Measurements from ENCODE around the gene FBXL7. TPM values are rescaled to one million over a fixed set of nuclear protein-coding genes. Genes with fewer than 3 reads are reported as not detected.

Gene FBXL7
- polyA plus RNA-seq, 3 donors, result not detected

DNA sequence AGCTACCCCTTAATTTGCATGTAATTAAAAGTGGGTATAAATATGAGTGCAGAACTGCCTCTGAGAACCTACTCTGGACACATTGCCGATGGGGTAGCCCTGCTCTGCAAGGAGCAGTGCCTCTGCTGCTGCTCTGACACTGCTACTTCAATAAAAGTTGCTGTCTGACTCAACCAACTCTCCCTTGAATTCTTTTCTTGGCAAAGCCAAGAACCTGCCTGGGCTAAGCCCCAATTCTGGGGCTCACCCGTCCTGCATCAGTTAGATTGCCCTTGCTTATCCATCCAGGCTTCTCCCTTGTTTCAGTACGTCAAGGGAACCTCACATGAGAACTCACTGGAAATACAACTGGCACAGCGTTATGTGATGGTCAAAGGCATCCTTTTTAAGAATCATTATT lies 44.1 kb downstream of the FBXL7 start:
- Histone ChIP-seq H3K4me3 (replicated peaks in 1 of 3; ENCODE audit: low read depth in 2 of 3, low read length in 3 of 3) (no peak overlapping the region), H3K9ac (ENCODE audit: insufficient read depth, low read length, poor library complexity, severe bottlenecking) (no peak overlapping the region), H3K79me2 (ENCODE audit: insufficient read depth, low read length) (no peaks in the 10 kb centered on the region), H3K36me3 (replicated peaks in 1 of 2; ENCODE audit: control insufficient read depth in 1 of 2, insufficient read depth in 2 of 2, low read length in 2 of 2) (no peaks in the 10 kb centered on the region), H3K27me3 (ENCODE audit: control insufficient read depth in 2 of 2, insufficient read depth in 2 of 2, low read length in 2 of 2) (no peaks in the 10 kb centered on the region), H3K4me1 (ENCODE audit: control insufficient read depth in 1 of 2, insufficient read depth in 2 of 2, low read length in 2 of 2) (no peaks in the 10 kb centered on the region), H2AFZ (ENCODE audit: insufficient read depth, low read depth, low read length, poor library complexity, severe bottlenecking) (no peak overlapping the region), H4K20me1 (ENCODE audit: insufficient read depth, low read length) (no peaks in the 10 kb centered on the region), H3K4me2 (replicated peaks; ENCODE audit: extremely low read depth, low read length, poor library complexity, severe bottlenecking) (no peak overlapping the region), H3K9me3 (replicated peaks in 1 of 2; ENCODE audit: control insufficient read depth in 1 of 2, insufficient read depth in 1 of 2, low read length in 2 of 2) (peaks cover 0 to 4% of the 10 kb centered on the region in 2 donors), H3K27ac (ENCODE audit: low read depth in 1 of 2, low read length in 2 of 2) (no peak overlapping the region)
- Mint-ChIP-seq H3K4me3 (no peak overlapping the region), H3K4me1 (no peaks in the 10 kb centered on the region), H3K9me3 (peaks cover 0 to 5% (median 3%) of the 10 kb centered on the region in 7 donors), H3K27ac (no peak overlapping the region), H3K27me3 (ENCODE audit: low read depth in 3 of 3) (peaks cover 0 to 2% (median 0%) of the 10 kb centered on the region in 3 donors), H3K36me3 (no peaks in the 10 kb centered on the region)
- WGBS (ENCODE audit: insufficient coverage), result 83% methylated on average over 3 of the region's 4 CpGs
- TF ChIP-seq, protein P1, sequence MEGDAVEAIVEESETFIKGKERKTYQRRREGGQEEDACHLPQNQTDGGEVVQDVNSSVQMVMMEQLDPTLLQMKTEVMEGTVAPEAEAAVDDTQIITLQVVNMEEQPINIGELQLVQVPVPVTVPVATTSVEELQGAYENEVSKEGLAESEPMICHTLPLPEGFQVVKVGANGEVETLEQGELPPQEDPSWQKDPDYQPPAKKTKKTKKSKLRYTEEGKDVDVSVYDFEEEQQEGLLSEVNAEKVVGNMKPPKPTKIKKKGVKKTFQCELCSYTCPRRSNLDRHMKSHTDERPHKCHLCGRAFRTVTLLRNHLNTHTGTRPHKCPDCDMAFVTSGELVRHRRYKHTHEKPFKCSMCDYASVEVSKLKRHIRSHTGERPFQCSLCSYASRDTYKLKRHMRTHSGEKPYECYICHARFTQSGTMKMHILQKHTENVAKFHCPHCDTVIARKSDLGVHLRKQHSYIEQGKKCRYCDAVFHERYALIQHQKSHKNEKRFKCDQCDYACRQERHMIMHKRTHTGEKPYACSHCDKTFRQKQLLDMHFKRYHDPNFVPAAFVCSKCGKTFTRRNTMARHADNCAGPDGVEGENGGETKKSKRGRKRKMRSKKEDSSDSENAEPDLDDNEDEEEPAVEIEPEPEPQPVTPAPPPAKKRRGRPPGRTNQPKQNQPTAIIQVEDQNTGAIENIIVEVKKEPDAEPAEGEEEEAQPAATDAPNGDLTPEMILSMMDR (IDR thresholded peaks at IDR 0.05), result no peak
- DNase-seq, result no peak
- intact Hi-C loops (cut with micrococcal nuclease), result no loop called here

DNA sequence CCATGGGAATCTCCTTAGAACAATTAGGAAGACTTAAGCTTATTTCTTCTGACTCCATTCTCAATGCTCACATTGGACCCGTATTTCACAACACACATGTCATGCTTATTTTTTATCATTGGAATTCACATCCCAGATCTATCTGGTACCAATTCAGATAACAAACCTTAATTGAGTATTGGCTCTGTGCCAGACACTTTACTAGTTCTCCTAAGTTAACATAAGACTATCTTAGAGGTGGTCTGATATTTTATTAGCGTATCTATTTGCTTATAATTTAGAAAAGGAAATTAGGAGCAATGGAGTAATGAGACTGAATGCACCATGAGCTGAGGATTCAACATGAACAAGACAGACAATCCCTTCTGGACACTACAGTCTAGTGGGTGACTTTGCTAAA lies 45.1 kb downstream of the FBXL7 start:
- H3K27me3 ChIP-seq (ENCODE audit: control insufficient read depth in 2 of 2, insufficient read depth in 2 of 2, low read length in 2 of 2), result no peaks in the 10 kb centered on the region
- Mint-ChIP-seq H3K4me1 (no peaks in the 10 kb centered on the region), H3K27me3 (ENCODE audit: low read depth in 3 of 3) (peaks cover 0 to 2% (median 0%) of the 10 kb centered on the region in 3 donors), H3K27ac (no peak overlapping the region), H3K4me3 (no peak overlapping the region), H3K36me3 (no peaks in the 10 kb centered on the region), H3K9me3 (peaks cover 0 to 5% (median 3%) of the 10 kb centered on the region in 7 donors)
- no peaks in the 10 kb centered on the region for H3K79me2 ChIP-seq (ENCODE audit: insufficient read depth, low read length)
- H3K36me3 ChIP-seq (replicated peaks in 1 of 2; ENCODE audit: control insufficient read depth in 1 of 2, insufficient read depth in 2 of 2, low read length in 2 of 2), result no peaks in the 10 kb centered on the region
- no peak overlapping the region for H3K4me2 ChIP-seq (replicated peaks; ENCODE audit: extremely low read depth, low read length, poor library complexity, severe bottlenecking)
- no peak for DNase-seq
- intact Hi-C loops (cut with micrococcal nuclease), result no loop called here
- H3K9me3 ChIP-seq (replicated peaks in 1 of 2; ENCODE audit: control insufficient read depth in 1 of 2, insufficient read depth in 1 of 2, low read length in 2 of 2), result peaks cover 0 to 4% of the 10 kb centered on the region in 2 donors
- H4K20me1 ChIP-seq (ENCODE audit: insufficient read depth, low read length), result no peaks in the 10 kb centered on the region
- 83% methylated on average over 1 of the region's 2 CpGs for WGBS (ENCODE audit: insufficient coverage)
- H3K4me3 ChIP-seq (replicated peaks in 1 of 3; ENCODE audit: low read depth in 2 of 3, low read length in 3 of 3), result no peak overlapping the region
- H3K9ac ChIP-seq (ENCODE audit: insufficient read depth, low read length, poor library complexity, severe bottlenecking), result no peak overlapping the region
- TF ChIP-seq, protein P1 (IDR thresholded peaks at IDR 0.05), result no peak
- no peak overlapping the region for H2AFZ ChIP-seq (ENCODE audit: insufficient read depth, low read depth, low read length, poor library complexity, severe bottlenecking)
- no peak overlapping the region for H3K27ac ChIP-seq (ENCODE audit: low read depth in 1 of 2, low read length in 2 of 2)
- no peaks in the 10 kb centered on the region for H3K4me1 ChIP-seq (ENCODE audit: control insufficient read depth in 1 of 2, insufficient read depth in 2 of 2, low read length in 2 of 2)

Measured in CD14-positive monocyte (primary cell).